Measurements from ENCODE around the gene WNK1. TPM values are rescaled to one million over a fixed set of nuclear protein-coding genes. Genes with fewer than 3 reads are reported as not detected.

The WNK1 gene
- total and polyA plus RNA-seq, 2 of the 8 experiments (the other 6 are each of a cell fraction or from before 2014, with no cell fraction given), result 88.2 to 157 TPM

DNA sequence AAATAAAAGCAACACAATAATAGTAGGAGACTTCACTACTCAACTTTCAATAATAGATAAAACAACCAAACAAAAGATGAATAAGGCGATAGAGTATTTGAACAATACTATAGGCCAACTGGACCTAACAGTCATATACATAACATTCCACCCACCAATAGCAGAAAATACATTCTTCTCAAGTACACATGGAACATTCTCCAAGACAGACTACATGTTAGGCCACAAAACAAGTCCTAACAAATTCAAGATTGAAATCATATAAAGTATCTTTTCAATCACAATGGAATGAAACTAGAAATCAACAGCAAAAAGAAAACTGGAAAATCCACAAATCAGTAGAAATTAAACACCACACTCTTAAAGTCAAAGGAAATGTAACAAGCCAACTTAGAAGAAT lies 168.3 kb downstream of the WNK1 start:
- H2BK20ac ChIP-seq (ENCODE audit: low read length), result no peak overlapping the region
- no peaks in the 10 kb centered on the region for H3K79me2 ChIP-seq (ENCODE audit: control insufficient read depth in 1 of 2, insufficient read depth in 2 of 2, low read length in 2 of 2)
- CTCF ChIA-PET (ENCODE audit: partially characterized antibody), result interaction anchor here (0.7 kb wide), 1 partner anchor 262 kb away, joined by 3 read pairs; no protein-coding TSS in a partner anchor
- POLR2A ChIA-PET (ENCODE audit: partially characterized antibody), result interaction anchor here (0.6 kb wide), 2 partner anchors 28 to 80 kb away, joined by 3 to 4 read pairs; no protein-coding TSS in a partner anchor
- H2BK5ac ChIP-seq (ENCODE audit: low read depth, low read length), result no peak overlapping the region
- peaks cover 0 to 3% of the 10 kb centered on the region in 2 experiments for H4K20me1 ChIP-seq (replicated peaks in 1 of 2; ENCODE audit: control insufficient read depth in 1 of 2, insufficient read depth in 2 of 2, low read length in 2 of 2)
- no peak overlapping the region for H3K4me2 ChIP-seq (ENCODE audit: insufficient read depth in 1 of 2, low read depth in 2 of 2, low read length in 2 of 2)
- H3K14ac ChIP-seq (ENCODE audit: insufficient read length), result no peak overlapping the region
- no peak overlapping the region for H3K18ac ChIP-seq (ENCODE audit: extremely low read depth, low read length)
- DNase-seq (ENCODE audit: low read depth in 1 of 2, low spot score in 2 of 2) (no peak), FAIRE-seq (no peak)
- H2BK15ac ChIP-seq (ENCODE audit: low read length), result no peak overlapping the region
- no peaks in the 10 kb centered on the region for H3K4me1 ChIP-seq (replicated peaks in 1 of 4; ENCODE audit: control insufficient read depth in 3 of 4, insufficient read depth in 4 of 4, low read length in 3 of 4)
- H4K8ac ChIP-seq (ENCODE audit: extremely low read depth, insufficient read depth, low read length), result no peak overlapping the region
- no peaks in the 10 kb centered on the region for H3K9me3 ChIP-seq (ENCODE audit: insufficient read depth in 2 of 2, low read depth in 1 of 2, low read length in 1 of 2)
- H2AFZ ChIP-seq (ENCODE audit: low read length), result no peak overlapping the region
- H3K4me3 ChIP-seq (ENCODE audit: extremely low read depth in 1 of 4, insufficient read depth in 2 of 4, low read depth in 3 of 4, low read length in 4 of 4), result no peak overlapping the region
- H3K27ac ChIP-seq (ENCODE audit: low read depth, low read length), result no peak overlapping the region
- 95% methylated on average over 1 of the region's 1 CpG; no CpG with 5 or more reads in 1 of the 2 experiments for WGBS, 2 experiments (ENCODE audit: extremely low coverage in 1 of 2, insufficient coverage in 1 of 2, insufficient read length in 1 of 2, insufficient replicate concordance in 2 of 2, low coverage in 1 of 2, low lambda C conversion rate in 2 of 2, missing lambda C conversion rate in 1 of 2)
- no peak overlapping the region for H3K56ac ChIP-seq (replicated peaks; ENCODE audit: insufficient read length, low read depth, low read length)
- no peak overlapping the region for H3K23ac ChIP-seq (ENCODE audit: insufficient read length)
- H4K91ac ChIP-seq (replicated peaks; ENCODE audit: insufficient read length, low read length), result no peak overlapping the region
- H3K27me3 ChIP-seq (replicated peaks in 1 of 4; ENCODE audit: control insufficient read depth in 3 of 4, extremely low read depth in 1 of 4, insufficient read depth in 3 of 4, low read length in 3 of 4), result no peaks in the 10 kb centered on the region
- H2AK5ac ChIP-seq (ENCODE audit: low read depth, low read length), result no peak overlapping the region
- no peak overlapping the region for H4K5ac ChIP-seq (ENCODE audit: insufficient read length, low read depth, low read length)
- no peak overlapping the region for H2BK120ac ChIP-seq (replicated peaks; ENCODE audit: low read depth, low read length)
- no peaks in the 10 kb centered on the region for H3K23me2 ChIP-seq (ENCODE audit: low read depth, low read length)
- H3K4ac ChIP-seq (replicated peaks; ENCODE audit: insufficient read length, low read depth, low read length), result no peak overlapping the region
- H3K79me1 ChIP-seq (ENCODE audit: low read depth, low read length), result no peaks in the 10 kb centered on the region
- no peak overlapping the region for H3K9ac ChIP-seq (replicated peaks in 1 of 4; ENCODE audit: extremely low read depth in 1 of 4, low read depth in 3 of 4, low read length in 3 of 4)
- peaks cover 10 to 46% (median 20%) of the 10 kb centered on the region in 4 experiments for H3K36me3 ChIP-seq (ENCODE audit: control insufficient read depth in 2 of 4, insufficient read depth in 4 of 4, low read length in 3 of 4)
- H2BK12ac ChIP-seq (ENCODE audit: low read depth, low read length), result no peak overlapping the region
- TF ChIP-seq CEBPB (IDR thresholded peaks at IDR 0.05; ENCODE audit: low read depth, low read length), result no peak
- TF ChIP-seq SIX5 (IDR thresholded peaks at IDR 0.05; ENCODE audit: low read depth, low read length), result no peak
- TF ChIP-seq ZNF274 (IDR thresholded peaks at IDR 0.05; ENCODE audit: borderline replicate concordance, extremely low read depth, low read length), result no peak
- no peak for TF ChIP-seq TAF1 (IDR thresholded peaks at IDR 0.05; ENCODE audit: low read depth, low read length)
- no peak for TF ChIP-seq SUZ12 (IDR thresholded peaks at IDR 0.05; ENCODE audit: low read length)
- TF ChIP-seq POLR2A (IDR thresholded peaks at IDR 0.05; ENCODE audit: control extremely low read depth in 1 of 2, low read depth in 2 of 2, low read length in 2 of 2), result no peak
- TF ChIP-seq CREB1 (IDR thresholded peaks at IDR 0.05), result no peak
- TF ChIP-seq KDM5A (IDR thresholded peaks at IDR 0.05; ENCODE audit: low read length), result no peak

Data from H1 (cell line).